PFSK-1 (cell line): ENCODE measurements around the gene THSD7B.

ENCODE experiments used
- POLR2AphosphoS5 ChIP-seq: IDR thresholded peaks from 2 replicates; pipeline ENCODE4 v1.6.1; 2012; ENCODE audit warnings: low read depth, mild to moderate bottlenecking, control low read depth, low read length, moderate library complexity
- SIN3A ChIP-seq: IDR thresholded peaks from 2 replicates; pipeline ENCODE4 v1.6.1; 2012; ENCODE audit warnings: mild to moderate bottlenecking, low read length, moderate library complexity, borderline replicate concordance; ENCODE audit not compliant: insufficient read depth
- TAF1 ChIP-seq: IDR thresholded peaks from 2 replicates; pipeline ENCODE4 v1.6.1; 2012; ENCODE audit warnings: low read length, control low read depth, borderline replicate concordance; ENCODE audit not compliant: insufficient read depth
- TF ChIP-seq, protein P1 (sequence below), 2 experiments: IDR thresholded peaks; 2 replicates each; pipeline versions ENCODE4 v1.6.1 to v1.8.0; 2011 to 2012; ENCODE audit warnings: low read depth in 2 of 2, low read length in 2 of 2, control low read depth in 1 of 2, inconsistent platforms in 1 of 2, mild to moderate bottlenecking in 1 of 2, moderate library complexity in 1 of 2; ENCODE audit not compliant: insufficient read depth in 1 of 2

GRCh38 chr2:136962105-136962725 is 196.9 kb downstream of the THSD7B start:
- TF ChIP-seq TAF1 (no peak), POLR2AphosphoS5 (no peak), SIN3A (no peak)
- TF ChIP-seq, protein P1, sequence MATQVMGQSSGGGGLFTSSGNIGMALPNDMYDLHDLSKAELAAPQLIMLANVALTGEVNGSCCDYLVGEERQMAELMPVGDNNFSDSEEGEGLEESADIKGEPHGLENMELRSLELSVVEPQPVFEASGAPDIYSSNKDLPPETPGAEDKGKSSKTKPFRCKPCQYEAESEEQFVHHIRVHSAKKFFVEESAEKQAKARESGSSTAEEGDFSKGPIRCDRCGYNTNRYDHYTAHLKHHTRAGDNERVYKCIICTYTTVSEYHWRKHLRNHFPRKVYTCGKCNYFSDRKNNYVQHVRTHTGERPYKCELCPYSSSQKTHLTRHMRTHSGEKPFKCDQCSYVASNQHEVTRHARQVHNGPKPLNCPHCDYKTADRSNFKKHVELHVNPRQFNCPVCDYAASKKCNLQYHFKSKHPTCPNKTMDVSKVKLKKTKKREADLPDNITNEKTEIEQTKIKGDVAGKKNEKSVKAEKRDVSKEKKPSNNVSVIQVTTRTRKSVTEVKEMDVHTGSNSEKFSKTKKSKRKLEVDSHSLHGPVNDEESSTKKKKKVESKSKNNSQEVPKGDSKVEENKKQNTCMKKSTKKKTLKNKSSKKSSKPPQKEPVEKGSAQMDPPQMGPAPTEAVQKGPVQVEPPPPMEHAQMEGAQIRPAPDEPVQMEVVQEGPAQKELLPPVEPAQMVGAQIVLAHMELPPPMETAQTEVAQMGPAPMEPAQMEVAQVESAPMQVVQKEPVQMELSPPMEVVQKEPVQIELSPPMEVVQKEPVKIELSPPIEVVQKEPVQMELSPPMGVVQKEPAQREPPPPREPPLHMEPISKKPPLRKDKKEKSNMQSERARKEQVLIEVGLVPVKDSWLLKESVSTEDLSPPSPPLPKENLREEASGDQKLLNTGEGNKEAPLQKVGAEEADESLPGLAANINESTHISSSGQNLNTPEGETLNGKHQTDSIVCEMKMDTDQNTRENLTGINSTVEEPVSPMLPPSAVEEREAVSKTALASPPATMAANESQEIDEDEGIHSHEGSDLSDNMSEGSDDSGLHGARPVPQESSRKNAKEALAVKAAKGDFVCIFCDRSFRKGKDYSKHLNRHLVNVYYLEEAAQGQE (IDR thresholded peaks at IDR 0.05; ENCODE audit: insufficient read depth in 1 of 2, low read depth in 2 of 2, low read length in 2 of 2), result no peak
